HG02870 (cell line): Measurements from ENCODE around the gene SORL1.
A peak's percentile ranks its signal among the peaks of the same experiment; 100 is the strongest.
"Not testable (repeated sequence)": the region's sequence is repeated elsewhere in the genome, so short reads cannot be mapped to it uniquely, and the experiment has no call there.

Source experiments
- ATAC-seq: cut with Tn5 transposase; IDR thresholded peaks from one replicate; pipeline ENCODE4 v1.9.1; 2021; ENCODE audit warnings: mild to moderate bottlenecking, moderate library complexity; ENCODE audit not compliant: unreplicated experiment

Gene SORL1

DNA sequence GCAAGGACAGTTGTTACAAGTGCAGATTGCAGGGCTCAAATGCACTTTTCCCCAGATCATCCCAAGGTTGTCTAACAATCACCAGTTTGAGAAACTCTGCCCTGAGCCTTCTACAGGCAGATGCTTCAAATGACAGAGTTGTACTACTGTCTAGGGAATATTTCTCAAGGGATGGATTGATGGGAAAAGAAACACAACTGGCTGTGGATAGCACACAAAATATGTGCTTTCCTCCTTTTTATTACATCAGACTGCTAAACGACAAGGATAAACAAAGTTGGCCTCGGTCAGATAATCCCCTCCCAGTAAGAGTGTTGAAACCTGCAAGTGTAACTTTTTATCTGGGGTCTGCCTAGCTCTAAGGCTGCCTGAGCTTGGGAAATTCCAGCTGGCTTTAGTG is 47.3 kb downstream of the SORL1 start:
- no peak for ATAC-seq

DNA sequence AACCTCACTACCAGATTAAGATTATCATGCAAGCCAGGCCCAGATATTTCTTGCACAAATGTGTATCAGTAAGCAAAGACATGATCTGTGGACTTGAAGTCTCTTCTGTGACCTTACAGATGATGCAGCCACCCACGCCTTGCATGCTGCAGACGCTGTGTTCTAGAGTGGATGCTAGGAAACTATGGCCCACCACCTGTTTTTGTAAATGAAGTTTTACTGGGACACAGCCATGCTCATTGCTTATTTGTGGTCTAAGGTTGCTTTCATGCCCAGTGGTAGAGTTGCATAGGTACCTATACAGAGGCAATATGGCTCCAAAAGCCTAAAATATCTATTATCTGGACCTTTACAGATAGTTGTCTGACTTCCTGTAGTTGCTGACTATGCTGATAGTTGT is 48.2 kb downstream of the SORL1 start:
- ATAC-seq, result no peak

DNA sequence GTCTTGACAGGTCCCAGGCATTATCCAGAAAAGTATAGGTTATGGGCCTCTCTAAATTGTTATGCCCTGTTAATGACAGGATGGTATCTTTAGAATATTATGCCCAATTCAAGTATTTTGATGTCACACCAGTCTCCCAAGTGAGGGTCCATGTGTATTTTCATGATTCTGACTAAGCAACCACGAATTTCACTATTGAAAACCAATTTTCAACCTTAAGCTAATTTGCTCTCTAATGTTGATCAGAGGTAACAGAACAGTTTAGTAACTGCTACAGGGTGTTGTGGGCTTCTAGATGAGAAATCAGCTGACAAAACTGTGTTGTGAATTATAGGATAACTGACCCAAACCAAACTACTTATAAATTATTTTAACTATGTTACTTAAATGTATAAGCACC is 48.6 kb downstream of the SORL1 start:
- ATAC-seq, result no peak

DNA sequence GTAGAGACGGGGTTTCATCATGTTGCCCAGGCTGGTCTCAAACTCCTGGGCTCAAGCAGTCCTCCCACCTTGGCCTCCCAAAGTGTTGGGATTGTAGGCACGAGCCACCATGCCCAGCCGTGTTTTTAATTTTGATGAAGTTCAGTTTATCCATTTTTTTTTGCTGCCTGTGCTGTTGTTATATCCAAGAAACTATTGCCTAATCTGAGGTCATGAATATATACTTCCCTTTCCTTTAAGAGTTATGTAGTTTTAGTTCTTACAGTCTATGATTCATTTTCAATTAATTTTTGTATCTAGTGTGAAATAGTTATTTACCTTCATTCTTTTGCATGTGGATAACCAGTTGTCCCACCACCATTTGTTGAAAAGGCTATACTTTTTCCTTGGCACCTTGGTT is 50.9 kb downstream of the SORL1 start:
- no peak for ATAC-seq

DNA sequence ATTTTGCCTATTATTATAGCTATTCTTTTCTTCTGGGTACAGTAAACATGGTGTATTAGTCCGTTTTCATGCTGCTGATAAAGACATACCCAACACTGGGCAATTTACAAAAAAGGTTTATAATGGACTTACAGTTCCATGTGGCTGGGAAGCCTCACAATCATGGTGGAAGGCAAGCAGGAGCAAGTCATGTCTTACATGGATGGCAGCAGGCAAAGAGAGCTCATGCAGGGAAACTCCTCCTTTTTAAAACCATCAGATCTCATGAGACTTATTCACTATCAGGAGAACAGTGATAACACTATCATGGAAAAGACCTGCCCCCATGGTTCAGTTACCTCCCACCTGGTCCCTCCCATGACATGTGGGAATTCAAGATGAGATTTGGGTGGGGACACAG is 54.1 kb downstream of the SORL1 start:
- not testable (repeated sequence) for ATAC-seq

DNA sequence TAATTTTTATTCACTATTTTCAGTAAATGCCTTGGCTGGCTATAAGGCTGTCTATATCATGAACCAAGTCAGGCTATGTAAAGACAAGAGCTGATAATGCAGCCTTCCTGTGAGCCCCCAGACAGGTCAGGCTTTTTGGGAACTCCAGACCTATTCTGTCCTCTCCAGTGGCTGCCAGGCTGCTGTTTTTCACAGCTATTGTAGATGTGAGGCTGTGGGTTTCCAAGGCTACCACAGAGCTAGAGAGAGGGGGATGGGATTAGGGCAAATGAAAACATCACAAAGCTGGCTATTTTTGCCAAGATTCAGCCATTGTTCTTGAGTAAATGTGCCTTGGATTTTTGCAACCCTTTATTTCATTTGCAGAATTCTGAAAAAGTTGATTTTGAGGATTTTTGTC is 56.3 kb downstream of the SORL1 start:
- ATAC-seq, result no peak

DNA sequence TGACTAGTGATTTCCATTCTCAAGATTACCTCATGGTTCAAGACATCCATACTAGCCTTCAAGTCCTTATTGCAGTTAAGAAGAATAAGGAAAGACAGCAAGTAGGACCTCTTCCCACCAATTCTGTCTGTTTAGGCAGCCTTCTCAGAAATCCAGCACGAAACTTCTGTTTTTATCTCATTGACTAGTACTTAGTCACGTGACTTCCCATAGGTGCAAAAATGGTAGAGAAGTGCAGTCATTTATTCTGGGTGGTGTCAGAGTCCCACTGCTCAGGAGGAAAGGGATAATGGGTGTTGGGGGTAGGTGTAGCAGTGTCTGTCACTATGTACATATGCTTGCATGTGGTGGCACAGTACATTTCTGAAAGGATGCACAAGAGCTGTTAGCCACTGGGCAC is 58.3 kb downstream of the SORL1 start:
- no peak for ATAC-seq

DNA sequence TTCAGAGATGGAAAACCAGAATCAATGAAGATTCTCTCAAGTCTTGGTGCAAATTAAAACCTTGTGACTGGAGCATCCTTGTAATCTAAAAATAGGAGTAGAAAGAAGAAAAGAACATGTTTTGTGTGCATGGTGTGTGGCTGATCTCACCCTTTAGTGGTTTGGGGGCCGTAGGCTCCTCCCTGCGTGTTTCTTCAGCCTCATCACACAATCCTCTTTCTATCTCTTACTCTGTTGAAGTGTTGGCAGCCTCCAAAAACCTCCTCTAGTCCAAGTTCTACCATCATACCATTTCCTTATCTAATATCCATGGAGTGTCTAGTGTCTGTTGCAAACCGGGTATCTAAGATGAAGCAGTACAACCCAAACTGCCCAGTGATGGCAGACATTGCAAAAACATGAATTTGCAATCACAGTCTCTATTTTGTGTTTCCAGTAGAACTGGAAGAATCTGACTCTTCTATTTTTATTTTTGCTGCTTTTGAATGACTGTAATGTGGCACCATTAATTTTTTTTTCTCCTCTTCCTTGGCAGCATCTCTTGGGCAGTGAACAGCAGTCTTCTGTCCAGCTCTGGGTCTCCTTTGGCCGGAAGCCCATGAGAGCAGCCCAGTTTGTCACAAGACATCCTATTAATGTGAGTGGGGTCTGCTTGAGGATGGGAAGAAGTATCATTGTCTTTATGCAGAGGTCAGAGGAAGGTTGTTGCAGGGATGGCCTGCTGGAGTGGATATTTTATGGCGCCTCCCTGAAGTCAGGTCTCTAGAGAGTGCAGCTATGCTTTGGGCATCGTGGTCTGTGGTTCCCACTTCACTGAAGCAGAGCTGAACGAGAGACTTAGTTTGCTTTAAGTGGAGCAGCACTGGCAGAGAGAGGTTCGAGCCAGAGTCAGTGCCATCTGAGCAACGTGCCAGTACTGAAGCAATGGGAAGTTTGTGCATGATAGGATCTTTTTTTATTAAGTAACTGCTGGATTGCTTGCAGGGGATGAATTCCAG is 60.7 kb downstream of the SORL1 start:
- ATAC-seq, result no peak

DNA sequence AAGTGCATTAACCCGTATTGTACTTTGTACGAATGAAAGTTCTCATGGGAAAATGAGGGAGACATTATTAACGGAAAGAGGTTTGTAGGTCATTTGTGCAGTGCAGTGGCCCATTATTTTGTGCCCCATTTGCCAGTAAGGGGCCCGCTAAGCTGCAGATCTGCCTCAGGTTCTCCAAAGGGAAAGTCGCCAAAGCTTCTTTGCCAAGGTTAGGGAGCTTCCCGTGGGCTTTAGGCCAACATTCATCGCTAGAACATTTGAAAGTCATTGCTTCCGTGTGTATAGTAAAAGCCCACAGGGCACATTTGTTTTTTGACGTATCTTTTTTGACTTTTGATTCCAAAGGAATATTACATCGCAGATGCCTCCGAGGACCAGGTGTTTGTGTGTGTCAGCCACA is 61.7 kb downstream of the SORL1 start:
- no peak for ATAC-seq

DNA sequence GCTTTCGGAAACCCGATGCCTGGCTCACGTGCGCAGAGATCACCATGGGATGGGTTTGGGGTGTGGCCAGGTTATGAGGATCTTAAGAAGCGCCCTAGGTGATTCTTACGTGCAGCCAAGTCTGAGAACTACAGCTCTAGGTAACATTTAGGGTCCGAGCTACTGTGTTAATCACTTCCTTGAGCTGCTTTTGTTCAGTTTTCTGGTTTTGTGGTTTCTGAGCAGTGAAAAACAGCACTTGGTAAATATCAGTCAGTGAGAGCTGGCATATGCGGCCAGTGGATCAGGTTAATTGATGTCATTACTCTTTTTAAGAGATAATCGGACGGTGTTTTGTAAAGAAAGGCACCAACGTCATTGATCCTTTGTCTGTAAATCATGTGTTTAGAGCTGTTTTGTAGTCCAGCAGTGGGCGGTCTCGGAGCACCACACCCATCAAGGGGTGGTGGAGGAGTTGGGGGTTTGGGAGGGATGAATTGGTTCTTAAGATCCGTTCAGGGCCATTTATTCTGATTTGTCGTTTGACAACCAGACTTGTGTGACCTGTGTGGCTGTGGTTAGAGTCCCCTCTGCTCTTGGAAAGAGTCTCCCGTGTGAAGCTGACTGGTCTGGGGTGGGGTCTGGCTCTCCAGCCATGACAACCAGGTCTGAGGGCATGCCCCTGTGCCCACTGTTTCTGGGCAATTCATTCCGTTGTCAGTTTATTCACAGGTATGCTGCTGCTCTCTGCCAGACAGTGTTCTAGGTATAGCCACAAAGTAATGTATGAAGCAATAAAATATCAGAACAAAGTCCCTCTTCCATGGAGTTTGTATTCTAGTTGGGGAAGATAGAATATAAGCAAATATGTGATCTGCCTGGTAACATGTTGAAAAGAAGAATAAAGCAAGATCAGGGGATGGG is 62.6 kb downstream of the SORL1 start:
- no peak for ATAC-seq

DNA sequence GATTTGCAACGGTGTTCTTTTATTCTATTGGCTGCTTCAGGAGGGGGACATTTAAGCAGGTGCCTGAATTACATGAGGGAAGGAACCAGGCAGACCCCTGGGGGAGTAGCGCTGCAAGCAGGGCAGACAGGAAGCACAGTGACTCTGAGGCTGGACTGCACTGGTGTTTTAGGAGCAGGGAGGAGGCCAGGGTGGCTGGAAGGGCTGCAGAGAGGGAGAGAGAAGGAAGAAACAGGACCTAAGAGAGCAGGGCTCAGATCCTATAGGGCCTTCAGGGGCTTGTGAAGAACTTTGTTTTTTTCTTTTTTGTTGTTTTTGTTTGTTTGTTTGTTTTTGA is 63.2 kb downstream of the SORL1 start:
- no peak for ATAC-seq

DNA sequence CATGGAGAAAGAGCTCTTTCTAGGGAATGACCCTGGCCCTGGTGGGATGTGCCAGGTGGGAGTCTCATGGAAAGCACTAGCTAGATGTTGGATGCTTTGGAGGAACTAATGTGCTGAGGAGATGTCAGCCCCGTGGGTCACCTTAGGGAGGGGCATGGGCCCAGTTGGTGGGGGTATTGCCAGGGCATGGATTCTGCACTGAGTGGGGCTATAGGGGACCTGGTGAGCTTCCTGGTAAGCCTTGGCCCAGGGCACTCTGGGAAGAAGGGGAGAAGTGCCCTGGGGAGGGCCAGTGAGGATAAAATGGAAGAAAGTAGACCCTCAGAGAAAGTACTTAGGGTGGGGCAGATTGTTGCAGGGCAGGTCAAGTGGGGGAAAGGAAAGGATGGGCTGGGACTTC is 65.9 kb downstream of the SORL1 start:
- no peak for ATAC-seq

DNA sequence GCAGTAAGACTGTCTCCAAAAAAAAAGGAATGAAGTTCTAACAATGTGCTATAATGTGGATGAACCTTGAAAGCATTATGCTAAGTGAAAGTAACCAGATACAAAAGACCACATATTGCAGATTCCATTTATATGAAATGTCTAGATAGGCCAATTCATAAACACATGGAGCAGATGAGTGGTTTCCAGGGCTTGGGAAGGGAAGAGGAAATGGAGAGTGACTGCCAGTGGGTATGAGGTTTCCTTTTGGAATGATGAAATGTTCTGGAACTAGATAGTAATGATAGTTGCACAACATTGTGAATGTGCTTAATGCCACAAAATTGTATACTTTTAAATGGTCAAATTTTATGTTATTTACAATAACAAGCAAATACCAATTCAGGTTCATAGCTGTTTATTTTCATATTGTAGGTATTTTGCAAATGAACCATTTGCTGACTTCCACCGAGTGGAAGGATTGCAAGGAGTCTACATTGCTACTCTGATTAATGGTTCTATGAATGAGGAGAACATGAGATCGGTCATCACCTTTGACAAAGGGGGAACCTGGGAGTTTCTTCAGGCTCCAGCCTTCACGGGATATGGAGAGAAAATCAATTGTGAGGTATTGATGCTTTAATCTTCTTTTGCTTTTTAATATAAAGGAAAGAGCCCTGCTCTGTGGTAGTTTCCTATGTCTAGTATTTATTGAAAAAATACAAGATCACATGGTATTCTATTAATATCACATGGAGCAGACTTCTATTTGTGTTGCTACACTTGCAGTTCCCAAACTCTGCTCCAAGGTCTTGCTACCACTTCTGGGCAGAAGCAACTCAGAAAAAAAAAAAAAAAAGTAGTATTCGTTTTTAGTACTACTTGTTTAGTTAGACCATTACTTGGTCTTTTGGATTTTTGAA is 68.4 kb downstream of the SORL1 start:
- no peak for ATAC-seq

DNA sequence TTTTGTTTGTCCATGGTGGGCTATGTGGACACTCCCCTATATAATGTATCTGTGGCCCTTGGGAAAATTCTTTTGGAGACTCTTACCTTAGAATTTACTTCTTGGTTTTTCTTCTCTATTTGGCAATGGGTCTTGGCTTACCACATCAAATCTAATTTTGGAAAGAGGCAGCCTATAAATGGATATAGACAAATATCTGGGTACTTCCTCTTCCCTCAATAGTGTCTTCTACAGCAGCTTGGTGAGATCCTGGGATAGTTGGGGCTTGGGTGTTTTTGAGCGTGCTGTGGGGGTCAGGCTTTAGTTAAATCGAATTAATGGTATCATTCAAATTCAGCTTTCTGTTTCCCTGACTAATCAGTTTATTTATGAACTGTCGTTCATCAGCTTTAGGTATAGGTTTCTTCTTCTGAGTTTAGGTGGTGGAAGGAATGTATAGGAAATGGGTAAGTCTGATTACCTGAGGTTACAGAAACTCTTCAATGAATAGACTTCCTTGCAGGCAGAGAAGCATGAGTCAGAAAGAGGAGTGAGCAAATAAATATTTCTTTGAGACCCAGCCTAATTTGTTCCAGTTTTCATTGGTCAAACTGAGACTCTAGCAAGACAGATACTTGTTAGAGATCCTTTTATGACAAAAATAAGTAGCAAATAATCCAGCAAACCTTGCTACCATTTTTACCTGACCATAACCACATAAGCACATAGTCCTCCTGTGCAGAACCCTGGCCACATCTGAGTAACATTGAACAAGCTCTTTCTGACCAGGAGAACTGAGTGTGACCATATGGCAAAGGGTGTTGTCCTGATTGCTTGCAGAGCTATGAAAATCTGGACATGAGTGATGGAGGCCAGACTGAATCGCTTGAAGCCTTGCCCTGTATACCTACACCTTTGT is 69.3 kb downstream of the SORL1 start:
- peak; percentile 54 for ATAC-seq

DNA sequence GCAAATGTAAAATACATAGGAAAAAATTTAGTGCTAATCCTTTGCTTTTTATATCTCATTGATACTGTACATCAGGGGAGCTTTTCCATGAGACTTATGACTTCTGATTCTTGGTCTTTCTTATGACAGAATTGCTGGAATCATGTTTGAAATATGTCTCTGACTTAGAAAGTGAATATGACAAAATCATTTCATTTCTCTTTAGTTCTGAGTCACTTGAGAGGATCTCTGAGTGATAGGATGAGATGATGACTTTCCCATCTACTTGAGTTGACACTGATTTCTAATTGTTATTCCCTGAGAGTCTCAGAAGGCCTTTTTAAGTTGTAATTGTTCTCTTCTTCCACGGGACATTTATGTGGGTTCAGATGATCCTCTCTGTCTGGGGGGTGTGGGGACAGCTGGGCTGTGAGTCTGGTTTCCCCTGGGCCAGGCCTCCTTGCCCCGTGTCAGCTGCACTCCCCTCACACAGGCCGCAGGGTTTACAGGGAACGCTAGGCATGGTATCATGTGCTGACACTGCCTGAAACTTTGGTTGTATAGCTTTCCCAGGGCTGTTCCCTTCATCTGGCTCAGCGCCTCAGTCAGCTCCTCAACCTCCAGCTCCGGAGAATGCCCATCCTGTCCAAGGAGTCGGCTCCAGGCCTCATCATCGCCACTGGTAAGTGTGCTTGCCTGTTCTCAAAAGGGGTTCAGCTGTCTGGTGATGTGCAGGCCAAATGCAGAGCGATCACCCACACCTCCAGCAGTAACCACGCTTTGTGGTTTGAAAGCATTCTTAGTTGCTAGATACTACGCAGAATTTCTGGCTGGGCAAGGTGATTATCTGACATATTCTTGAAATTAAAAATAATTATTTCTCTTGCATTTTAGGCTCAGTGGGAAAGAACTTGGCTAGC is 70.2 kb downstream of the SORL1 start:
- no peak for ATAC-seq

DNA sequence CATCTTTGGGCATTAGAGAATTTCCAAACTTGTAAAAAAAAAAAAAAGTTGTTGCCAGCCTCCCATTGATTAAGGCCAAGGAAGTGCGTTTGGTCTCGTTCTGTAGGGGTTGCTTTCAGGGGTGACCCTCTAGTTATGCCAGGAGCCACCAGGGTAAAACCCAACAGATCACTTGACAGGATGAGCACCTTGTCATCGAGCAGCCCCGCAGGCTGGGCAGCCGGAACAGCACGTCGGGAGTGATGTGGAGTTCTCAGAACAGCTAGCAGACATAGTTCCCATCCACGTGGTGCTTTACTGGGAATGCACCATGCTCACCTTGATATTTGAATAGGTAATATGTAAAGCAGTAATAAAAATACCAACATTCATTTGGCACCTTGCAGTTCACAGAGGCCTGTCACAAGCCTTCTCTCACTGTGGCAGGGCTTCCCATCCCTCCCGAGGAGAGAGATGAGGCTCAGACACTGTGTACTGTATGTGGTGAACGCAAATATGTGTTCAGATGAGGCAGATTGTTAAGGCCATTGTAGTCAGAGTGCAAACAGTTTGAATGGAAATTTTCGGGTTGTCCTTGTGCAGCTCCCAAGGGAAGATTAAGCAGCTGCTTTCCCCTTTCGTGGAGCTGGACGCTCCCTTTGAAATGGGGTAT is 71.6 kb downstream of the SORL1 start:
- ATAC-seq, result no peak

DNA sequence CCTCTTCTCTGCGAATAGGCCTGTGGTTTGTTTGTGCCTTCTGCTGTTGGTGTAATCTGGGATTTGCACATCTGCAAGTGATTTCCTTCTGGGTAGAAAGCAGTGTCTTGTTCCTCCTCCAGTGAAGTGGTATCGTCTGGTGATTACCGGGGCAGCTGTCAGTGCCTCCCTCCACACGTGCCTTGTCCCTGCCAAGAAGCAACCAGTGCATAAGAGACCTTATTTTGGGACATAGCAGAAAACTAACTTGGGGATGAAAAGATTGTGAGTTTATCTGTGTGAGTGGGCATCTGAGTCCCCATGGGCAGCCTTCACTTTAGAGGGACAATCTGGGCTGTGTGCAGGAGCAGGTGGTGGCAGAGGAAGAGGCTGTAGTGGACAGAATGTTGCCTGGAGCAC is 72.1 kb downstream of the SORL1 start:
- ATAC-seq, result no peak

DNA sequence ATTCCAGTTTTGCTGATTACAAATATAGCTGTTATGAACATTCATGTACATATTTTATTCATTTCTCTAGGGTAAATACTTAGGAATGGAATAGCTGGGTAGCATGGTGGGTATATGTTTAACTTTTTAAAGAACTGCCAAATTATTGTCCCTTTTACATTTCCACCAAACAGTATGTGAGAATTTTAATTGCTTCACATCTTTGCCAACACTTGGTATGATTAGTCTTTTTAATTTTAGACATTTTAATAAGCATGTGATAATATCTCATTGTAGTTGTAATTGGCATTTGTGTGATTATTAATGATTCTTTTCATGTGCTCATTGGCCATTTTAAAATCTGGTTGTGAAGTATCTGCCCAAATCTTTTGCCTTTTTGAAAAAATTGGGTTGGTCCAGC is 73.3 kb downstream of the SORL1 start:
- no peak for ATAC-seq
